ENCODE data around the gene ATXN1L. TPM values are rescaled to one million over a fixed set of nuclear protein-coding genes. Genes with fewer than 3 reads are reported as not detected.

The ATXN1L gene
- polyA plus RNA-seq, 1 donor (not counting 4 experiments of a cell fraction or from before 2014, with no cell fraction given) = 12.8 TPM

- Histone ChIP-seq H3K9ac (ENCODE audit: control insufficient read depth, extremely low read depth, insufficient read depth, low read length) (no peak overlapping the region), H3K27me3 (ENCODE audit: control insufficient read depth, extremely low read depth, insufficient read depth, low read length) (no peaks in the 10 kb centered on the region), H2AFZ (ENCODE audit: control insufficient read depth, low read length) (no peak overlapping the region), H3K36me3 (ENCODE audit: control insufficient read depth in 2 of 2, extremely low read depth in 1 of 2, insufficient read depth in 2 of 2, low read length in 2 of 2) (no peaks in the 10 kb centered on the region), H3K4me3 (ENCODE audit: control insufficient read depth in 2 of 3, extremely low read depth in 1 of 3, insufficient read depth in 2 of 3, low read depth in 1 of 3, low read length in 3 of 3) (no peak overlapping the region), H4K20me1 (ENCODE audit: control insufficient read depth, extremely low read depth, insufficient read depth, low read length) (no peaks in the 10 kb centered on the region), H3K79me2 (ENCODE audit: control insufficient read depth, insufficient read depth, low read length) (no peaks in the 10 kb centered on the region), H3K9me3 (ENCODE audit: control insufficient read depth, low read depth, low read length) (no peaks in the 10 kb centered on the region), H3K9me1 (ENCODE audit: control insufficient read depth, extremely low read depth, insufficient read depth, low read length) (no peaks in the 10 kb centered on the region), H3K4me1 (ENCODE audit: control insufficient read depth, extremely low read depth, insufficient read depth, low read length) (peaks cover 3% of the 10 kb centered on the region), H3K4me2 (ENCODE audit: control insufficient read depth, extremely low read depth, insufficient read depth, low read depth, low read length) (no peak overlapping the region), H3K27ac (ENCODE audit: control insufficient read depth, insufficient read depth, low read length) (no peak overlapping the region)
- FAIRE-seq (no peak), DNase-seq (ENCODE audit: low read depth, low spot score) (no peak)
- dilution Hi-C loops (cut with MboI; ENCODE audit: extremely low pct_ligation_motif_present, low sequenced_read_pairs) = no loop called here
- no peak for TF ChIP-seq EZH2 (IDR thresholded peaks at IDR 0.05; ENCODE audit: low read length)
- TF ChIP-seq CTCF (optimal IDR thresholded peaks at IDR 0.05 in 1 of 3, IDR thresholded peaks at IDR 0.05 in 1 of 3, conservative IDR thresholded peaks at IDR 0.05 in 1 of 3; ENCODE audit: extremely low read depth in 1 of 3, insufficient read depth in 2 of 3, low read length in 3 of 3) = no peak
Measured at GRCh38 chr16:71834291-71834690, 11.5 kb upstream of the ATXN1L start.

- no peaks in the 10 kb centered on the region for H3K27me3 ChIP-seq (ENCODE audit: control insufficient read depth, extremely low read depth, insufficient read depth, low read length)
- H3K79me2 ChIP-seq (ENCODE audit: control insufficient read depth, insufficient read depth, low read length) = no peaks in the 10 kb centered on the region
- H3K9me3 ChIP-seq (ENCODE audit: control insufficient read depth, low read depth, low read length) = no peaks in the 10 kb centered on the region
- H2AFZ ChIP-seq (ENCODE audit: control insufficient read depth, low read length) = no peak overlapping the region
- no peak for TF ChIP-seq EZH2 (IDR thresholded peaks at IDR 0.05; ENCODE audit: low read length)
- H3K36me3 ChIP-seq (ENCODE audit: control insufficient read depth in 2 of 2, extremely low read depth in 1 of 2, insufficient read depth in 2 of 2, low read length in 2 of 2) = no peaks in the 10 kb centered on the region
- no peak overlapping the region for H3K4me3 ChIP-seq (ENCODE audit: control insufficient read depth in 2 of 3, extremely low read depth in 1 of 3, insufficient read depth in 2 of 3, low read depth in 1 of 3, low read length in 3 of 3)
- peaks cover 3% of the 10 kb centered on the region for H3K4me1 ChIP-seq (ENCODE audit: control insufficient read depth, extremely low read depth, insufficient read depth, low read length)
- H3K4me2 ChIP-seq (ENCODE audit: control insufficient read depth, extremely low read depth, insufficient read depth, low read depth, low read length) = no peak overlapping the region
- FAIRE-seq = no peak
- no peak overlapping the region for H3K27ac ChIP-seq (ENCODE audit: control insufficient read depth, insufficient read depth, low read length)
- dilution Hi-C loops (cut with MboI; ENCODE audit: extremely low pct_ligation_motif_present, low sequenced_read_pairs) = no loop called here
- no peak overlapping the region for H3K9ac ChIP-seq (ENCODE audit: control insufficient read depth, extremely low read depth, insufficient read depth, low read length)
- no peak for DNase-seq (ENCODE audit: low read depth, low spot score)
- H4K20me1 ChIP-seq (ENCODE audit: control insufficient read depth, extremely low read depth, insufficient read depth, low read length) = no peaks in the 10 kb centered on the region
- no peaks in the 10 kb centered on the region for H3K9me1 ChIP-seq (ENCODE audit: control insufficient read depth, extremely low read depth, insufficient read depth, low read length)
Measured at GRCh38 chr16:71837150-71837549, 8.6 kb upstream of the ATXN1L start.

GRCh38 chr16:71840052-71840451, 5.7 kb upstream of the ATXN1L start:
- Histone ChIP-seq H3K27ac (ENCODE audit: control insufficient read depth, insufficient read depth, low read length) (no peak overlapping the region), H3K79me2 (ENCODE audit: control insufficient read depth, insufficient read depth, low read length) (no peaks in the 10 kb centered on the region), H3K9me1 (ENCODE audit: control insufficient read depth, extremely low read depth, insufficient read depth, low read length) (no peaks in the 10 kb centered on the region), H3K4me2 (ENCODE audit: control insufficient read depth, extremely low read depth, insufficient read depth, low read depth, low read length) (no peak overlapping the region), H3K4me1 (ENCODE audit: control insufficient read depth, extremely low read depth, insufficient read depth, low read length) (peaks cover 3% of the 10 kb centered on the region), H3K27me3 (ENCODE audit: control insufficient read depth, extremely low read depth, insufficient read depth, low read length) (no peaks in the 10 kb centered on the region), H4K20me1 (ENCODE audit: control insufficient read depth, extremely low read depth, insufficient read depth, low read length) (no peaks in the 10 kb centered on the region), H3K9ac (ENCODE audit: control insufficient read depth, extremely low read depth, insufficient read depth, low read length) (no peak overlapping the region), H3K9me3 (ENCODE audit: control insufficient read depth, low read depth, low read length) (no peaks in the 10 kb centered on the region), H3K4me3 (ENCODE audit: control insufficient read depth in 2 of 3, extremely low read depth in 1 of 3, insufficient read depth in 2 of 3, low read depth in 1 of 3, low read length in 3 of 3) (no peak overlapping the region), H2AFZ (ENCODE audit: control insufficient read depth, low read length) (no peak overlapping the region), H3K36me3 (ENCODE audit: control insufficient read depth in 2 of 2, extremely low read depth in 1 of 2, insufficient read depth in 2 of 2, low read length in 2 of 2) (no peaks in the 10 kb centered on the region)
- dilution Hi-C loops (cut with MboI; ENCODE audit: extremely low pct_ligation_motif_present, low sequenced_read_pairs) = no loop called here
- DNase-seq (ENCODE audit: low read depth, low spot score) (no peak), FAIRE-seq (no peak)
- TF ChIP-seq CTCF (optimal IDR thresholded peaks at IDR 0.05 in 1 of 3, IDR thresholded peaks at IDR 0.05 in 1 of 3, conservative IDR thresholded peaks at IDR 0.05 in 1 of 3; ENCODE audit: extremely low read depth in 1 of 3, insufficient read depth in 2 of 3, low read length in 3 of 3) = no peak
- no peak for TF ChIP-seq EZH2 (IDR thresholded peaks at IDR 0.05; ENCODE audit: low read length)

All from keratinocyte (primary cell).